ENCODE measurements around the gene DYDC2.

- peak; percentile 49 to 73 (median 59) for TF ChIP-seq CTCF (optimal IDR thresholded peaks at IDR 0.05 in 1 of 3, IDR thresholded peaks at IDR 0.05 in 1 of 3, conservative IDR thresholded peaks at IDR 0.05 in 1 of 3; ENCODE audit: extremely low read depth in 1 of 3, insufficient read depth in 2 of 3, low read length in 3 of 3)
- TF ChIP-seq EZH2 (IDR thresholded peaks at IDR 0.05; ENCODE audit: low read length): no peak
Measured at GRCh38 chr10:80382989-80383388, 26.4 kb downstream of the DYDC2 start.

Data from keratinocyte (primary cell).